ENCODE data around the gene HAGHL.
"Not testable (repeated sequence)": the region's sequence is repeated elsewhere in the genome, so short reads cannot be mapped to it uniquely, and the experiment has no call there.

The HAGHL gene

GRCh38 chr16:689175-689897 is 37.6 kb upstream of the HAGHL start:
- DNase-seq: no peak

DNA sequence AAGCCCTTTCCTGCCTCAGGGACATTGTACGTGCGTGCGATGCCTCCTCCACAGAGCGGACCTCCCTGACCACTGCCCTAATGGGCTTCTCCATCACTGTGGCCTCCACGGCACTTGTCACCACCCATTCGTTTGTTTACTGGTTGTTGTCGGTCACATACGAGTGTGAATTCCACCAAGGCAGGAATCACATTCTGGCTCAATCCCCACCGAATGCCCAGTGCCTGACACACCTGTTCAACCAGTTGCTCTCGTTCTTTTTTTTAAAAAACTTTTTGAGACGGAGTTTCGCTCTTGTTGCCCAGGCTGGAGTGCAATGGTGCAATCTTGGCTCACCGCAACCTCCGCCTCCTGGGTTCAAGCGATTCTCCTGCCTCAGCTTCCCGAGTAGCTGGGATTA is 35.7 kb upstream of the HAGHL start:
- DNase-seq: not testable (repeated sequence)

GRCh38 chr16:692356-693108 is 34.4 kb upstream of the HAGHL start:
- DNase-seq: no peak

GRCh38 chr16:693364-693763 is 33.5 kb upstream of the HAGHL start:
- no peak for DNase-seq

- DNase-seq: no peak
Measured at GRCh38 chr16:693766-694165, 33.1 kb upstream of the HAGHL start.

- DNase-seq: no peak
Measured at GRCh38 chr16:694187-694862, 32.6 kb upstream of the HAGHL start.

GRCh38 chr16:694863-695354 is 32.0 kb upstream of the HAGHL start:
- no peak for DNase-seq

DNA sequence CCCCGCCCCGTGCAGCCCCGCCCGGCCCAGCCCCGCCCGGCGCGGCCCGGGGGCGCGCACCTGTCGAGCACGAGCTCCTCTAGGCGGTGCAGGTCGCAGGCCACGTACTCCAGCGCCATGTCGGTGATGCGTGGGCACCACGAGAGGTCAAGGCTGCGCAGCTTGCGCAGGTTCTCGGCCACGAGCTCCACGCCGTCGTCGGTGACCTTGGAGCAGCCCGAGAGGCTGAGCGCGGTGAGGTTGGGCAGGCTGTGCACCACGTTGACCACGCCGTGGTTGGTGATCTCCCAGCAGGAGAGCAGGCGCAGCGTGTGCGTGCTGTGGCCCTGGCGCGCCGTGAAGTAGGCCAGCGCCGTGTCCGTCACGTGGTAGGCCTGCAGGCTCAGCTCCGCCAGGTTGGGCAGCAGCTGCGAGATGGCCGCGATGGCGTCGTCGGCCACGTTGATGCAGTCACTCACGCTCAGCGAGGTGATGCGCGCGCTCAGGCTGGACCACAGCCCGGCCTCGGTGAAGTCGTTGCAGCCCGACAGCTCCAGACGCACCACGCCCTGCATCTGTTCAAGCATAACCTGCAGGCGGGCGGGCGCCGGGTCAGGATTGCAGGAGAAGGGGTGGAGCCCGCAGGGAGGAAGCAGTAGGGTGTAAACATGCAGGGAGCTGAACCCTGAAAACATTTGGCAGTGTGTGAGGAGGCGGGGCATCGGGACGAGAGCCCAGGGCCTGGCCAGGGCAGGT is 31.4 kb upstream of the HAGHL start:
- no peak for DNase-seq

DNA sequence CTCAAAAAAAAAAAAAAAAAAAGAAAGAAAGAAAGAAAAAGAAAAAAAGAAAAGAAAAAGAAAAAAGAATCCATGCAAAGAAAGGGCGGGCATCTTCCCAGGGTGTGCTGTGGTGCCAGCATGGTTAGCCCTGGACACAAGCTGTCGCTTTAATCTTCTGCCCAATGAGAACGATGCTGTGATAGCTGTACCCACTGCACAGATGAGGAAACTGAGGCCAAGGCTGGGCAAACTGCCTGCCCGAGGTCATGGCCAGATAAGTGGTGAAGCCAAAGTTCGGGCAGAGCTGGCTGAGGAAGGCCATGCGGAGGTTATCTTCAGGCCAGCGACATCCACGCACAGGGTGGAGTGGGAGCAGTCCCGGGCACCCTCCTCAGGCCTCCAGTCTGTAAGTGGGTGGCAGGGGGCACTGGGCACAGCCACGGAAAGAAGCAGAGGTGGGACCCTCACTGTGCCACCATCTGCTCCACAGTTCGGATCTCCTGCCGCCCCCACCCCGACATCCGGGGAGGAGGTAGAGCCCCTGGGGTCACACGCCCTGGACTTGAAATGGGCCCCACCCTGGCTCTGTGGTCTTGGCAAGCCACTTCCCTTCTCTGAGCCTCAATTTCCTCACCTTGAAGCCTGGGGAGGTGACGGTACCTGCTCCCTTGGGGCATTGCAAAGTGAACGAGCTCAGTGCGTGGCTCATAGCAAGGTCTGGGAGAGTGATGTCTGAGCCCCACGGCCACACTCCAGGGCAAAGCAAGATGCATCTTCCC is 27.8 kb upstream of the HAGHL start:
- DNase-seq: no peak

- no peak for DNase-seq
Measured at GRCh38 chr16:700684-701584, 26.0 kb upstream of the HAGHL start.

GRCh38 chr16:702341-702740 is 24.6 kb upstream of the HAGHL start:
- DNase-seq: no peak

- DNase-seq: no peak
Measured at GRCh38 chr16:703406-703805, 23.5 kb upstream of the HAGHL start.

DNA sequence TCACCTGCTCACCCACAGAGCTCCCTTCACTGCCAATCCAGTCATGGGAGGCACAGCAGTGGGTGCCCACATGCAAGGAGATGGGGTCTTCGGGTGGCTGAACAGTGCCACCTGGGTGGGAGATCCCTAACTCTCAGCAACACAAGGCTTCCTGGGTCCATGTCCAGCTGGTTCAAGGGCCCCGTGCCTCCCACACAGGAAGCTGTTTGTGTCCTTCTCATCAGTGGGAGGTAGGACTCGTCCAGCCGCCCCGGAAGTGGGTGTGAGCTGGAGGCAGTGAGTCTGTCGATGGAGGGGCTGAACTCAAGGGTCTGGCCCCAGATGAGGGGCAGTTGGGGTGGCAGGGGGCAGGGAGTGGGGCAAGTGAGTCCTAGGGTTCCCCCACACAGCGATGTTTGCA is 22.9 kb upstream of the HAGHL start:
- DNase-seq: no peak

GRCh38 chr16:704552-705380 is 22.1 kb upstream of the HAGHL start:
- DNase-seq: no peak

GRCh38 chr16:705431-706188 is 21.3 kb upstream of the HAGHL start, which contains the start of gene FBXL16:
TSS of gene FBXL16 (minus strand) at chr16:705801. CDS start at chr16:697405, 8,396 bp downstream.
- DNase-seq: no peak

DNA sequence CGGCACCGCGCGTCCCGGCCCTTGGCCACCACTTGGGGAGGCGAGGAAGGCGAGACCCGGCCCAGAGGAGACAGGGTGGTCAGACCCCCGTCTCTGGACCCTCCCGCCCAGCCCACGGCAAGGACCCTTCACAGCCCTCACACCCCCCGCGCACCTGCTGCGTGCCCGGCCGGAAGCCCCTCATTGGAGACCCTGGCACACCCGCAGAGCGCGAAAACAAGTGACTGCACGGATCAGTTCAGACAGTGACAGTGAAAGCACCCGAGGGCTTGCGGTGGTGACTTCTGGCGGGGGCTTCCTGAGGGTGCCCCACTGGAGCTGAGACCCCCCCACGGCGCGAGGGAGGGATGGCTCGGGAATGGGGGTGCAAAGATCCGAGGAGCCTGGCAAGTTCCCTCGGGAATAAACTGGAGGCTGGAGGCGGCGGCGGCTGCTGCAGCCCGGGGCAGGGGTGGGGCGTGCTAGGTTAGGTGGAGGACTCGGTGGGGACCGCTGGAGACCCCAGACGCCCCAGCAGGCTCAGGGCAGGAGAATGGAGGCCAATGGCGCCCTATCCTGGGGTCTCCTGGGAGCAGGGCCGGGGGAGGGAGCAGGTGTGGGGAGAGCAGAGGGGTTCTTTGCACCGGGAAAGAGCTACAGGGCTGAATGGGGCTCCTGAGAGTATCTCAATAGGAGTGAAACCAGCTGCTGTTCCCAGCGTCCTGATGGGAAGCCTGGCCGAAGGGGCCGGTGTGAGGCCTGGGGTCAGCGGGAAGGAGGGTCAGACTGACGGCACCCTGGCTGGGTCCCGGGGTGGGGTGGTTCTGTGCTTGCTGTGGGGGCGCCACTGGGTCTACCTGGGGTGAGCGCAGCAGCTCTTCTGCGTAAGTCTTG is 20.5 kb upstream of the HAGHL start:
- no peak for DNase-seq

DNA sequence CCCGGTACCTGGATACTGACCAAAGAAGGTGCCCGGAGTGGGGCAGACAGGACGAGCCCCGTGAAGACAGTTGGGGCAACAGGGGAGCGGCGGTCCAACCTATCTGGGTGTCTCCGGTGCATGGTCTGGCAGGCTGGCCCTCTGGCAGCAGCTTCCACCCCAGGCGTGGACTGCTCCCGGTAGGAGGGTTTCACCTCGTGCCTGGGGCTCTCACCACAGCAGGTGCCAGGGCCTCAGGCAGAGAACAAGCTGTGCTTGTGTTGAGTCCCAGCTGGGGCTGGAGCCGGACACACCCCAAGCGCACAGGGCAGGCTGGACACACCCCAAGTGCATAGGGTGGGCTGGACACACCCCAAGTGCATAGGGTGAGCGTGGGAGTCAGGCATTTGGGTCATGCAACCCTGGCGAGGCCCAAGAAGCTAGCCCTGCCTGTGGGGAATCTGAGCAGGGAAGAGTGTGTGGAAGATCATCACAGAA is 19.8 kb upstream of the HAGHL start:
- DNase-seq: no peak

DNA sequence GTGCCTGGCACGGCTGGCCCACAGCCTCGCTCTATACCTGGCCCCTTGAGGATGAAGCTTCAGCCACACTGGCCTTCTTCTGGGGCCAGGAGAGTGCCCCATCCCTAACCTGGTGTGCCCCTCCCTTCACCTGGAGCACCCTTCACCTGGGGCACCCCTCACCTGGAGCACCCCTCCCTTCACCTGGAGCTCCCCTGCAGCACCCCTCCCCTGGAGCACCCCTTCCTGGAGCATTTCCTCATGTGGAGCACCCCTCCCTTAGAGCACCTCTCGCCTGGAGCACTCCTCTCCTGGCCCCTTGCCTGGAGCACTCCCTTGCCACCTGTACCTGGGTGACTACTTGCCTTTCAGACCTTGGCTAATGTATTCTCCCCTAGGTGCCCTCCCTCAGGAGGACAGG is 18.9 kb upstream of the HAGHL start:
- no peak for DNase-seq
